ENCODE data around the gene ZC3H7B. TPM values are rescaled to one million over a fixed set of nuclear protein-coding genes. Genes with fewer than 3 reads are reported as not detected.

Gene ZC3H7B
- total RNA-seq, 4 donors from 2014 or later: 32.9 to 39.4 (median 35.9) TPM

DNA sequence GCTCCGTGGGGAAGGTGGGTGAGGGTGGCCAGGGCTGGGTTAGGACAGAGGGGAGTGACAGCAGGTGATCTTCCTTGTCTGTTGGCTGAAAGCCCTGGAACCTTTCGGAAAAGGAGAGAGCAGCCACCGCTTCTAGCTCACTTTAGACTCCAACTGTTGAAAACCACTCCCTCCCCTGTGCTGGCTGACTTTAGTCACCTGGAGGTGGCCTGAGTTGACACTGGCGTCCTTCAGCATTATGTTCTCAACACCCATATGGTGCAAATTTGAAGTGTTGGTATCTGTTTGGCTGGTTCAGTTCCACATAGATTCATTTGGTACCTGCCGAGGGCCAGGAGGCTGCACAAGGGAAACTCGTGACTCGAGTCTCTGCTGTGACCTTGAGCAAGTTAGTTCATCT, 28.8 kb downstream of the ZC3H7B start:
- TF ChIP-seq, protein P1, sequence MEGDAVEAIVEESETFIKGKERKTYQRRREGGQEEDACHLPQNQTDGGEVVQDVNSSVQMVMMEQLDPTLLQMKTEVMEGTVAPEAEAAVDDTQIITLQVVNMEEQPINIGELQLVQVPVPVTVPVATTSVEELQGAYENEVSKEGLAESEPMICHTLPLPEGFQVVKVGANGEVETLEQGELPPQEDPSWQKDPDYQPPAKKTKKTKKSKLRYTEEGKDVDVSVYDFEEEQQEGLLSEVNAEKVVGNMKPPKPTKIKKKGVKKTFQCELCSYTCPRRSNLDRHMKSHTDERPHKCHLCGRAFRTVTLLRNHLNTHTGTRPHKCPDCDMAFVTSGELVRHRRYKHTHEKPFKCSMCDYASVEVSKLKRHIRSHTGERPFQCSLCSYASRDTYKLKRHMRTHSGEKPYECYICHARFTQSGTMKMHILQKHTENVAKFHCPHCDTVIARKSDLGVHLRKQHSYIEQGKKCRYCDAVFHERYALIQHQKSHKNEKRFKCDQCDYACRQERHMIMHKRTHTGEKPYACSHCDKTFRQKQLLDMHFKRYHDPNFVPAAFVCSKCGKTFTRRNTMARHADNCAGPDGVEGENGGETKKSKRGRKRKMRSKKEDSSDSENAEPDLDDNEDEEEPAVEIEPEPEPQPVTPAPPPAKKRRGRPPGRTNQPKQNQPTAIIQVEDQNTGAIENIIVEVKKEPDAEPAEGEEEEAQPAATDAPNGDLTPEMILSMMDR (IDR thresholded peaks at IDR 0.05): no peak
- ATAC-seq (ENCODE audit: low FRiP score) (no peak), DNase-seq (ENCODE audit: low spot score) (no peak)

DNA sequence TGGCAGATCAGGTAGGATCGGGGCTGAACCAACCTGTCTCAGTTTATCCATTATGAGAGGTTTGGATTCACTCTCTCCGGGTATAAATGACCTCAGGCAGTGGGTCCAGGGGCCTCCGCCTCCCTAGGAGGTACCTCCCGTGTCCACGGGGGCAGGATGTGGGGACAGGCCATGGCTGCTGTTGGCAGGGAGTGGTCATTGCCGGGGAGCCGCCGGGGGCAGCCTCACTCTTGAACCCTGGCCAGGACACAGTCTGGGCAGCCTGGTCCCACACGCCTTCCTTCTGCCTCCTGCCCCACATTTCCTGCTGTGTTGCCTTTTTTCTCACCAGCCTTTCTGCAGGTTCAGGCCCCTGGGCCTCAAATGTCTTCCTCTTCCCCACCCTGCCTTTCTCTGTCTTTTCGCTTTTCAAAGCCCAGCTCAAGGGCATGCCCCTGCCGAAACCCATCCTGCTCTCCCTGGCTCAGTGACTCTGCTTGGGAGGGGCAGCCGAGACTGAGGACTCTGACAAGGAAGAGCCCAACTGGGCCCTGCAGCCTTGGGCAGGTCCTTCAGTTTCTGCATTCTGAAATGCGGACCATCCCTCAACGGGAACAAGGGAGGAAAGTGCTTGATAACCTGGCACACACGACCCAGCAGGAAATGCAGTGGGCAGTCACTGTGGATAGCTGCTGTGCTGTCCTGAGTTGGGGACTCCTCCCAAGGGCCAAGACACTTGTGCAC, 31.1 kb downstream of the ZC3H7B start:
- ATAC-seq (ENCODE audit: low FRiP score) (no peak), DNase-seq (ENCODE audit: low spot score) (no peak)
- TF ChIP-seq, protein P1 (IDR thresholded peaks at IDR 0.05): no peak

DNA sequence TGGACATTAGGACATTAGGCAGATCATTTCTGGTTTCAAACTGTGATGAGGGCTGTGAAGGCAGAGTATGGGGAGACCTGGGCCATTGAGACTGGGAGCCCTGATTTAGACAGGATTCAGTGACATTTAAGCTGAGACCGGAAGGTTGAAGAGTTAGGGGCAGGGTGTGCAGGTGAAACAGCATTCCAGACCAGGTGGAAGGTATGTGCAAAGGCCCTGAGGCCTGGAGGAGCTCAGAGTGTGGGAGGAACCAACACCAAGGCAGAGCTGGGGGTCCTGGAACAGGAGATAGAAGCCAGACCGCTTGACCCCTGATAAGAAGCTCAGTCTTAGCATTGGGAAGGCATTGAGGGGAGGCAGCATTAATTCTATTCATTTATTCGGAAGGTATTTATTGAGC, 32.5 kb downstream of the ZC3H7B start:
- ATAC-seq (ENCODE audit: low FRiP score) (no peak), DNase-seq (ENCODE audit: low spot score) (no peak)
- TF ChIP-seq, protein P1 (IDR thresholded peaks at IDR 0.05): no peak

DNA sequence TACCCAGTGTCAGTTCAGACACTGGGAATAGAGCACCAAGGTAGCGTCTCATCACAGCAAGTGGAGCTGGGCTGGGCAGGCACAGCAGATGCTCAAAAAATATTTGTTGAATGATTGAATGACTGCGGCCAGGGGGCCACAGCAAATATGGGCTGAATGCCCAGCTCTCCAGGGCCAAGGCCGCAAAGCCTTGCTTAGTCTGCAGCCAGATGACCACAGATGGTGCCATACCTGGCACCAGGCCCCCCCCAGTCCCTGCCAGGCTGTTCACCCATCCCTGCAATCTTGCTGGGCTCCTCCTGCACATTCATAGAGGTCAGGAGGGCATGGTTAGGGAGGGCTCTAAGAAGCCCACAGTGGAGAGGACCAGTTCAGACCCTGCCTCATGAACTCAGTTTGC, 32.9 kb downstream of the ZC3H7B start:
- DNase-seq (ENCODE audit: low spot score): no peak
- ATAC-seq (ENCODE audit: low FRiP score): no peak
- TF ChIP-seq, protein P1 (IDR thresholded peaks at IDR 0.05): no peak

DNA sequence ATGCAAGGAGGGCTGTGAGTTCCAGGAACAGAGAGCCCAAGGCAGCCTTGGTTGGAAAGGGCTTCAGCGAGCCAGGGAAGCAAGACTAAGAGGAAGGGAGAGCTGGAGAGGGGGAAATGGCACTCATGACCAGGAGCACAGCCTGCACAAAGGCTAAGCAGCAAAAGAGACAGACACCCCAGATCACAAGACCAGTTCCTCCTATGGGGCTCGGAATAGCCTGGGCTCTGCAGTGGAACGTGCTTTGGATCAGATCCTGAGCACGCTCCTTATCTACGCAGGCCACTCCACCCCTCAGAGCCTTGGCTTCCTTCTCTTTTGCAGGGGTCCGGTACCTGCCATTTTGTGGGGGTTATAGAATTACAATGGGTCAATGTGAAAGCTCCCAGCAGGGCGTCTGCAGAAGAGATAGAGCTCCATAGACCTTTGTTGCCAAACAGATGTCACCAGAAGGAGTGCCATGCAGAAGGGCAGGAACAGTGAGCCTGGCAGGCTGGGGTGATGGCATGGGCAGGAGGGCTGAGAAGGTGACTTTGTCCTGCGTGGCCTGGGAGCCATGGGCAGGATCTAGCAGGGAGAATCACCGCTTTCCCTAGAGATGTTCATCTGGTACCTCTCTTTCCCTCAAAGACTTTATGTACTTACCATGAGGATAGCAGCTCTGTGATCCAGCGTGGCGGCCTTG, 33.8 kb downstream of the ZC3H7B start:
- ATAC-seq (ENCODE audit: low FRiP score) (no peak), DNase-seq (ENCODE audit: low spot score) (no peak)
- TF ChIP-seq, protein P1 (IDR thresholded peaks at IDR 0.05): no peak

DNA sequence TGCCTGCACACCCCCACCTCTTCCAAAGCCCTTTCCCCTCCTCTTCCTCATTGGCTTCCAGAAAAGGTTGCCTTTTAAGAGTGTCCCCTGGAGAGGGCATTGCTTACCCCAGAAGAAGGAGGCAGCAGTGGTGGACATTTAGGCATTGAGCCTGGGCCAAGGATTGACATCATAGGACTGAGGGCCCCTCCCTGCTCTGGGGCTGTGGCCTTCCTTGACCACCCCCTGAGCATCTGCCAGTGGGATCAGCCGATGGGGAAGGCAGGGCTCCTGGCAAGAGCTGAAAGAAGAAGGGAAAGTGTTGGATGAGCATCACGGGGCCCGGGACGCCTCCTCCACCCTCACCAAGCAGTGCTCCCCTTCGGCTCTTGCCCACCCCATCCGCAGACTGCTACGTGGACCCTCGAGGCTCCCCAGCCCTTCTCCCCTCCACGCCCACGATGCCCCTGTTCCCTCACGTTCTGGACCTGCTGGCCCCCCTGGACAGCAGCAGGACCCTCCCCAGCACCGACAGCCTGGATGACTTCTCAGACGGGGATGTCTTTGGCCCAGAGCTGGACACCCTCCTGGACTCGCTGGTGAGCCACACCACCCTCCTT, 37.4 kb downstream of the ZC3H7B start:
- no peak for DNase-seq (ENCODE audit: low spot score)
- TF ChIP-seq, protein P1 (IDR thresholded peaks at IDR 0.05): no peak
- ATAC-seq (ENCODE audit: low FRiP score): no peak

Measured in omental fat pad (tissue), 4 donors.